CD4-positive, alpha-beta memory T cell (primary cell): ENCODE measurements around the gene PLXNA4. TPM values are rescaled to one million over a fixed set of nuclear protein-coding genes. Genes with fewer than 3 reads are reported as not detected.

ENCODE experiments used
- CTCF ChIA-PET: fragments of 350-600 bp; sonication (Branson Sonifier 250); formaldehyde crosslinking; loops from one replicate; lab custom pipeline; 2021; ENCODE audit warnings: inconsistent platforms; ENCODE audit not compliant: partially characterized antibody; lab: Charles Lee
- POLR2A ChIA-PET: fragments of 350-600 bp; sonication (Branson Sonifier 250); formaldehyde crosslinking; loops from one replicate; lab custom pipeline; 2021; ENCODE audit not compliant: partially characterized antibody; lab: Charles Lee
- DNase-seq, 5 donors: peaks; one replicate each; pipeline versions ENCODE4 v3.0.0 to v3.0.0-alpha.2; 2020 to 2022; ENCODE audit warnings: mixed read lengths in 1 of 5
- H3K27ac ChIP-seq: one replicate; pipeline ENCODE4 v1.7.0; 2013; ENCODE audit warnings: low read depth, low read length
- H3K27me3 ChIP-seq: 2 replicates; pipeline ENCODE4 v1.7.0; 2013; ENCODE audit warnings: mild to moderate bottlenecking, low read length, moderate library complexity; ENCODE audit not compliant: insufficient read depth
- H3K36me3 ChIP-seq: 2 replicates; pipeline ENCODE4 v1.7.0; 2013; ENCODE audit warnings: mild to moderate bottlenecking, low read length, moderate library complexity; ENCODE audit not compliant: insufficient read depth
- H3K4me1 ChIP-seq: 2 replicates; pipeline ENCODE4 v1.7.0; 2013; ENCODE audit warnings: mild to moderate bottlenecking, low read length, moderate library complexity; ENCODE audit not compliant: insufficient read depth
- H3K4me3 ChIP-seq, 2 donors: one replicate each; pipeline ENCODE4 v1.7.0; 2013; ENCODE audit warnings: low read length in 2 of 2, mild to moderate bottlenecking in 1 of 2
- H3K9me3 ChIP-seq, 2 donors: one replicate each; pipeline ENCODE4 v1.7.0; 2013; ENCODE audit warnings: low read length in 2 of 2, control low read depth in 1 of 2; ENCODE audit not compliant: control insufficient read depth in 1 of 2
- H3K27ac Mint-ChIP-seq, 7 donors: one replicate each; pipeline ENCODE4 v1.8.0; 2020 to 2021; ENCODE audit warnings: mixed read lengths in 7 of 7, mild to moderate bottlenecking in 6 of 7, inconsistent platforms in 3 of 7, moderate library complexity in 3 of 7
- H3K27me3 Mint-ChIP-seq, 2 donors: one replicate each; pipeline ENCODE4 v1.8.0; 2020 to 2021; ENCODE audit warnings: mixed read lengths in 2 of 2
- H3K36me3 Mint-ChIP-seq, 2 donors: one replicate each; pipeline ENCODE4 v1.8.0; 2020 to 2021; ENCODE audit warnings: mixed read lengths in 2 of 2, inconsistent platforms in 1 of 2, mild to moderate bottlenecking in 1 of 2
- H3K4me1 Mint-ChIP-seq, 4 donors: one replicate each; pipeline ENCODE4 v1.8.0; 2020 to 2021; ENCODE audit warnings: mixed read lengths in 4 of 4, mild to moderate bottlenecking in 1 of 4
- H3K4me3 Mint-ChIP-seq, 8 donors: one replicate each; pipeline ENCODE4 v1.8.0; 2020 to 2021; ENCODE audit warnings: mixed read lengths in 8 of 8, mild to moderate bottlenecking in 7 of 8, moderate library complexity in 6 of 8, inconsistent platforms in 3 of 8
- H3K9me3 Mint-ChIP-seq, 8 donors: one replicate each; pipeline ENCODE4 v1.8.0; 2020 to 2021; ENCODE audit warnings: mixed read lengths in 8 of 8, mild to moderate bottlenecking in 5 of 8, inconsistent platforms in 3 of 8, moderate library complexity in 1 of 8
- intact Hi-C: fragments of 100-400 bp; cut with micrococcal nuclease; formaldehyde crosslinking; loops from one replicate; pipeline ENCODE4 v1.15.1; 2023
- polyA plus RNA-seq, 2 donors: library from polyadenylated mRNA; unstranded; fragments of 300-500 nt; fragmentation: Illumina TruSeq; gene quantifications; one replicate each; pipeline ENCODE4 v1.2.3, GENCODE V29; 2021
- total RNA-seq, 2 experiments: library from RNA; stranded (reverse); gene quantifications; one replicate each; pipeline ENCODE4 v1.2.3, GENCODE V29; 2021

PLXNA4 gene
- total and polyA plus RNA-seq, 4 experiments from 2014 or later, result 0.06 to 0.94 (median 0.58) TPM

DNA sequence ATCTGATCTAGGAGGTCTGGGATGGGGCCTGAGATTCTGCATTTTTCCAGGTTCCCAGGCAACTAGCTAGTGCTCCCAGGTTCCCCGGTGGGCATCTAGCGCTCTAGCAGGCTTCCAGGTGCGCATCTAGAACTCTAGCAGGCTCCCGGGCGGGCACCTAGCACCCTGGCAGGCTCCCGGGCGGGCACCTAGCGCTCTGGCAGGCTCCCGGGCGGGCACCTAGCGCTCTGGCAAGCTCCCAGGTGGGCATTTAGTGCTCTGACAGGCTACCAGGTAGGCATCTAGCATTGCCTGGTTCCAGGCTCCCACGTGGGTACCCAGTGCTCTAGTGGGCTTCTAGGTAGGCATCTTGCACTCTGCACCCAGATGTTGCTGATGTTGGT lies 414.7 kb downstream of the PLXNA4 start:
- CTCF ChIA-PET, result no interaction called here
- POLR2A ChIA-PET, result no interaction called here

DNA sequence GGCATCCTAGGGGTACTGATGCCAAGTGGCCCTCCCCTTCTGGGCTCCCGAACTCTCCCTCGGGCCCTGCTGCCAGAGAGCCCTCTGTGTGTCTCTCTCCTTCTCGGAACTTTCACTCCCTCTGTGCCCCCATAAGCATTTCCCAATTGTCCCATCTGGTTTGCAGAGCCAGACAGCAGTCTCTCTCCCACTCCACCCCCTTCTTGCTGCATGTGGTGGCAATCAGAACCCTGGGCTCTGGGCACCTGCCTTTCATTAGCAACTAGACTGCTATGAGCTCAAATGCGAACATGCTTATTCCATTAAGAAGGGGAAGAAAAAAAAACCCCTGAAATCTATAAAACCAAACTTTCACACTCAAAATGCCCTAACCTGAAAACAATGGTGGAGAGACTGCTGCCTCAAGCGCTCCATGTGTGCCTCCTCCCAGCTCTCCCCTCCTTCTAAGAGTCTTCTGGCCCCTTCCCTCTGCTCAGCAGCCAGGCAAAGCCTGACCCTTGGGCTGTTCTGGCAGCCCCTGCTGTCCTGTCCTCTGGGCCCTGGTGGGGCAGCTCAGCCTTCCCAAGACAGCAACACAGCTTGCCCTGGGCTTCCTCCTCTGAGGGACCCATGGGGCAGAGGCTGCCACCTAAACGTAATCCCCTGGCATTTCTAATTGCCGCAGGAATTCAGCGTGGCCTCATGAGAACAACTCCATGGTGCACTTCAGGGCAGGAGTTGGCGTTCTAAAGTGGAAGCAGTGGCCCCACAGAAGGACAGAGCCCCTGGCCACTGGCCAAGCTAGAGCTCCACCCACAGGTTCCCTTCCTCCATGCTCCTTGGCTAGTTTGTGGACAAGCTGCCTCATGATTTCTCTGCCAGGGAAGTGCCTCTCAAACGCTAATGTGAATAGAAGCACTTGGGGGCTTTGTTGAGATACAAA lies 415.4 kb downstream of the PLXNA4 start:
- Histone ChIP-seq H3K27me3 (no peaks in the 10 kb centered on the region), H3K4me1 (no peaks in the 10 kb centered on the region), H3K27ac (no peak overlapping the region), H3K36me3 (no peaks in the 10 kb centered on the region), H3K4me3 (no peak overlapping the region), H3K9me3 (no peaks in the 10 kb centered on the region)
- Mint-ChIP-seq H3K36me3 (no peaks in the 10 kb centered on the region), H3K27me3 (no peaks in the 10 kb centered on the region), H3K27ac (no peak overlapping the region), H3K4me1 (no peaks in the 10 kb centered on the region), H3K4me3 (no peak overlapping the region), H3K9me3 (peaks cover 0 to 14% (median 0%) of the 10 kb centered on the region in 8 donors)
- intact Hi-C loops, result no loop called here
- POLR2A ChIA-PET, result no interaction called here
- CTCF ChIA-PET, result no interaction called here
- DNase-seq, result no peak

More for the DNA sequence above, 414.7 kb downstream of the PLXNA4 start:
- H3K27ac Mint-ChIP-seq, result no peak overlapping the region
- H3K9me3 ChIP-seq, result no peaks in the 10 kb centered on the region
- H3K27me3 Mint-ChIP-seq, result no peaks in the 10 kb centered on the region
- H3K27me3 ChIP-seq, result no peaks in the 10 kb centered on the region
- H3K27ac ChIP-seq, result no peak overlapping the region
- no peaks in the 10 kb centered on the region for H3K4me1 ChIP-seq
- no peak overlapping the region for H3K4me3 ChIP-seq
- H3K36me3 Mint-ChIP-seq, result no peaks in the 10 kb centered on the region
- H3K9me3 Mint-ChIP-seq, result peaks cover 0 to 14% (median 0%) of the 10 kb centered on the region in 8 donors
- no peaks in the 10 kb centered on the region for H3K4me1 Mint-ChIP-seq
- no peaks in the 10 kb centered on the region for H3K36me3 ChIP-seq
- DNase-seq, result no peak
- H3K4me3 Mint-ChIP-seq, result no peak overlapping the region
- intact Hi-C loops, result no loop called here

DNA sequence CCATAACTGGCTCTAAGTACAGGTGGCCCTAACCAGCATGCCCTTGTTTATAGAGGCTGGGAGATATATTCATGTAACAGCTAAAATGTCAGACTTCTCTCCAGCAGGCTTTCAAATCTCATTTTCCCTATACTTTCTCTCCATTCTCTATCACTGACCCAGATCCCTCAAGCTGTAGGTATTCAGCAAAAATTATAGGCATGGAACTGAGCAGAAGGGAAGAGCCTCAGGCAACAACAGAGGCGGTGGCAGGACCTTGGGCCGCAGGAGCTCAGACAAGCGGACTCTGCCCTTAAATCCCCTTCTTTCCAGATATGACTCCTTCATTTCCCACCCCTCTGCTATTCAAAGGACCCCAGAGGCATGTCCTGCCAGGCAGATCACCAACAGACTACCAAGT lies 417.4 kb downstream of the PLXNA4 start:
- H3K4me1 ChIP-seq, result no peaks in the 10 kb centered on the region
- ChIA-PET CTCF (no interaction called here), POLR2A (no interaction called here)
- H3K27ac Mint-ChIP-seq, result no peak overlapping the region
- H3K9me3 Mint-ChIP-seq, result peaks cover 0 to 14% (median 0%) of the 10 kb centered on the region in 8 donors
- H3K4me1 Mint-ChIP-seq, result no peaks in the 10 kb centered on the region
- no peak overlapping the region for H3K4me3 Mint-ChIP-seq
- H3K27ac ChIP-seq, result no peak overlapping the region
- no peaks in the 10 kb centered on the region for H3K36me3 Mint-ChIP-seq
- H3K27me3 Mint-ChIP-seq, result no peaks in the 10 kb centered on the region
- no peak overlapping the region for H3K4me3 ChIP-seq
- no peaks in the 10 kb centered on the region for H3K9me3 ChIP-seq
- DNase-seq, result no peak
- H3K27me3 ChIP-seq, result no peaks in the 10 kb centered on the region
- no peaks in the 10 kb centered on the region for H3K36me3 ChIP-seq
- intact Hi-C loops, result no loop called here

DNA sequence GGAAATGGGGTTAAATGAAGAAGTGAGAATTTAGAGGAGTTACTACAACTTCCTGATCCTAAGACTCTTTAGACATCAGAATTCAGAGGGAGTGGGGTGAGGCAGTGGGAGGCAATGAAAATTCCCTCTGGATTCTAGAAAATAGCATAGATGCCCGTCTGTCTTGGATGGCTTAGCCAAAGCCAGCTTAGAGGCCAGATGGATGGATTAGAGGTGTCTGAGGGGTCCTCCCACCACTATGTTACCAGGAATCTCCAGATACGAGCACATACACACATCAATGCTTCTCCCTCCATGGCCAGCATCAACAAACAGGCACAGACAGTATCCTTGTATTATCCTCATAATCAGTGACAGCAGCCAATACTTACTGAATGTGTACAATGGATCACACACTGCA lies 418.1 kb downstream of the PLXNA4 start:
- no peak for DNase-seq
- H3K9me3 ChIP-seq, result no peaks in the 10 kb centered on the region

DNA sequence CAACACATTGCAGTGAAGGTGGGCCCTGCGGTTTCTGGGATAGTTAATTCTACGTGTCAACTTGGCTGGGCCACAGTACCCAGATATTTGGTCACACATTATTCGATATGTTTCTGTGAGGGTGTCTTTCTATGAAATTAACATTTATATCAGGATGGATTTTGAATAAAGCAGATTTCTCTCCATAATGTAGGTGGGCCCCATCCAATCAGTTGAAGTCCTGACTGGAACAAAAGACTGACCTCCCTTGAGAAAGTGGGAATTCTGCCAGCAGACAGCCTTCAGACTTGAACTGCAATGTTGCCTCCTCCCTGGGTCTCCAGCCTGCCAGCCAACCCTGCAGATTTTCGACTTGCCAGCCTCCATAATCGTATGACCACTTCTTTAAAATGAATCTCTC lies 420.6 kb downstream of the PLXNA4 start:
- H3K36me3 Mint-ChIP-seq, result no peaks in the 10 kb centered on the region
- intact Hi-C loops, result no loop called here
- H3K27ac Mint-ChIP-seq, result no peak overlapping the region
- H3K4me1 Mint-ChIP-seq, result no peaks in the 10 kb centered on the region
- no peaks in the 10 kb centered on the region for H3K9me3 ChIP-seq
- no peaks in the 10 kb centered on the region for H3K27me3 ChIP-seq
- H3K27me3 Mint-ChIP-seq, result peaks cover 2% of the 10 kb centered on the region in 2 donors
- no peak overlapping the region for H3K27ac ChIP-seq
- peaks cover 0 to 7% (median 0%) of the 10 kb centered on the region in 8 donors for H3K9me3 Mint-ChIP-seq
- H3K4me3 ChIP-seq, result no peak overlapping the region
- H3K4me1 ChIP-seq, result no peaks in the 10 kb centered on the region
- H3K36me3 ChIP-seq, result no peaks in the 10 kb centered on the region
- ChIA-PET CTCF (no interaction called here), POLR2A (no interaction called here)
- no peak overlapping the region for H3K4me3 Mint-ChIP-seq
- DNase-seq, result no peak

More for the DNA sequence above, 418.1 kb downstream of the PLXNA4 start:
- no peak overlapping the region for H3K27ac ChIP-seq
- no peaks in the 10 kb centered on the region for H3K27me3 Mint-ChIP-seq
- H3K4me3 ChIP-seq, result no peak overlapping the region
- no peak overlapping the region for H3K27ac Mint-ChIP-seq
- no peak overlapping the region for H3K4me3 Mint-ChIP-seq
- H3K4me1 Mint-ChIP-seq, result no peaks in the 10 kb centered on the region
- H3K9me3 Mint-ChIP-seq, result peaks cover 0 to 11% (median 0%) of the 10 kb centered on the region in 8 donors
- no peaks in the 10 kb centered on the region for H3K4me1 ChIP-seq
- no peaks in the 10 kb centered on the region for H3K27me3 ChIP-seq
- ChIA-PET CTCF (no interaction called here), POLR2A (no interaction called here)
- no peaks in the 10 kb centered on the region for H3K36me3 ChIP-seq
- H3K36me3 Mint-ChIP-seq, result no peaks in the 10 kb centered on the region
- intact Hi-C loops, result no loop called here

DNA sequence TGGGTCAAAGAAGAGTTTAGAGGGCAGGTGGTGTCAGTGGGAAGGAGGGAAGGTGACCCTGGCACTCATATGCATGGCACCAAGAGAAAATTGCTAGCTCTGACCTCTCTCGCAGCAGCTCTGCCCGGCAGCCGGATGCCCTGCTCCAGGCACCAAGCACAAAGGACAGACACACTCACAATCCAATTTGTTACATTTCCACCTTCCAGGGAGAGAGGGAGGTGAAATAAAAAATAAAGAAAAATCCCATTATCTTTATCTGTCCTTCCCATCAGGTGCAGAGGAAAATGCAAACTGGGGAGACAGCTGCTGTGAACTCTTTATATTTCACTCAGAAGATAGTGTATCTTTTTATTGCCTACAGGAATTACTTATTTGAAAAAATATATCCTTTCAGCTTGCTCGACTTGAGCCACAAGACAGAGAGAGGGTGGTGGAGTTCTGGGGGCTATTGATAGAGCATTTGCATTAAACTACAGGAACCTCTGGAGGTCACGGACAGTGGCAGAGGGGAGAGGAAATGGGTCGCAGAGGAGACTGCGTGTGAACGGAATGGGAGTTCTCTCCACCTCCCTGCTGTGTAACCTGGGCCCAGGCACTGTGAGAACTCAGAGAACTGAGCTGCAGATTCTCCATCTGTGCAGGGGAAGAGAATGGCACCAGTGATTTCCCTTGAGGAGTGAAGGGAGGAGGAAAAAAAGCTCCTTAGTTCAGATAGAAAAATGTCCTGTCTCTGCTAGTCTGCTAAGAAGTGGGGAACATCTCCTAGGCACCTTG lies 421.4 kb downstream of the PLXNA4 start:
- Mint-ChIP-seq H3K27ac (no peak overlapping the region), H3K9me3 (peaks cover 0 to 5% (median 0%) of the 10 kb centered on the region in 8 donors), H3K27me3 (peaks cover 2% of the 10 kb centered on the region in 2 donors), H3K4me1 (no peaks in the 10 kb centered on the region), H3K4me3 (no peak overlapping the region), H3K36me3 (no peaks in the 10 kb centered on the region)
- Histone ChIP-seq H3K27me3 (no peaks in the 10 kb centered on the region), H3K9me3 (no peaks in the 10 kb centered on the region), H3K27ac (no peak overlapping the region), H3K36me3 (no peaks in the 10 kb centered on the region), H3K4me3 (no peak overlapping the region), H3K4me1 (no peaks in the 10 kb centered on the region)
- ChIA-PET CTCF (no interaction called here), POLR2A (no interaction called here)
- no peak for DNase-seq
- intact Hi-C loops, result no loop called here

DNA sequence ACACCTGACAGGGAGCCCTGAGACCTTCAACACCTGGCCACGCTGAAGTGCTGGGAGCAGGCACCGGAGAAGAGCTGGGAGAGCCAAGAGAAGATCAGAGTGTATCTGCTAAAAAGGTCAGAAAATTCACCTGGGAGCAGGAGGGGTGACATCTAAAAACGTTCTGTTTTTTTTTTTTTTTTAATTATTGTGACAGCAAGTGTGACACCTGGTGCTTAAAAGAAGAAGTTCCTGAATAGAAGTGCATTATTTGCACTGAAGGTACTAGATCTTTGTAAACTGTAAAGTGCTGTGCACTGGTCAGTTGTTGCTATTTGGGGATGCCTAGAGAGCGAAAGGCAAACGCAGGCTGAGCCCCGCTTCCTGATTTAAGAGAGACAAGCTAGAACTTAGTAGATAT lies 422.0 kb downstream of the PLXNA4 start:
- no peaks in the 10 kb centered on the region for H3K36me3 Mint-ChIP-seq
- Histone ChIP-seq H3K4me3 (no peak overlapping the region), H3K4me1 (no peaks in the 10 kb centered on the region), H3K27me3 (no peaks in the 10 kb centered on the region), H3K27ac (no peak overlapping the region), H3K9me3 (no peaks in the 10 kb centered on the region), H3K36me3 (no peaks in the 10 kb centered on the region)
- H3K27ac Mint-ChIP-seq, result no peak overlapping the region
- H3K9me3 Mint-ChIP-seq, result peaks cover 0 to 5% (median 0%) of the 10 kb centered on the region in 8 donors
- intact Hi-C loops, result no loop called here
- no peaks in the 10 kb centered on the region for H3K4me1 Mint-ChIP-seq
- no peak overlapping the region for H3K4me3 Mint-ChIP-seq
- ChIA-PET POLR2A (no interaction called here), CTCF (no interaction called here)
- H3K27me3 Mint-ChIP-seq, result peaks cover 2 to 4% of the 10 kb centered on the region in 2 donors
- DNase-seq, result no peak
